NCI-H2227 treated with DMSO at 0.1 percent for 48 hours (cell line): Measurements from ENCODE around the gene OR1E2.
"Not testable (repeated sequence)": the region's sequence is repeated elsewhere in the genome, so short reads cannot be mapped to it uniquely, and the experiment has no call there.

Experiments used
- DNase-seq: peaks from one replicate; lab custom pipeline; 2025; lab: John Stamatoyannopoulos, UW

The OR1E2 gene

GRCh38 chr17:3397801-3398200, 35.8 kb downstream of the OR1E2 start:
- not testable (repeated sequence) for DNase-seq

GRCh38 chr17:3389791-3390190, 43.9 kb downstream of the OR1E2 start:
- no peak for DNase-seq

GRCh38 chr17:3385869-3386816, 47.5 kb downstream of the OR1E2 start, which contains the start of gene OR3A2:
OR3A2 (minus strand) TSS chr17:3386308.
- no peak for DNase-seq
